HEK293 (cell line): ENCODE results near the gene SHMT2.

Experiments
- AEBP2 ChIP-seq: fragments of 450-650 bp; formaldehyde crosslinking; IDR thresholded peaks from 2 replicates; pipeline ENCODE4 v1.5.1; 2016; ENCODE audit warnings: missing biosample characterization, missing genetic modification characterization, borderline replicate concordance
- HIC1 ChIP-seq: fragments of 450-650 bp; formaldehyde crosslinking; IDR thresholded peaks from 2 replicates; pipeline ENCODE4 v1.5.1; 2016; ENCODE audit warnings: missing biosample characterization, missing genetic modification characterization
- HOXC10 ChIP-seq: sonication (generic); formaldehyde crosslinking; IDR thresholded peaks from 2 replicates; pipeline ENCODE4 v1.8.1; 2023; ENCODE audit warnings: mild to moderate bottlenecking, missing genetic modification reagents
- OSR2 ChIP-seq: fragments of 450-650 bp; formaldehyde crosslinking; IDR thresholded peaks from 2 replicates; pipeline ENCODE4 v1.5.1; 2016; ENCODE audit warnings: missing biosample characterization, missing genetic modification characterization
- PRDM4 ChIP-seq: fragments of 450-650 bp; formaldehyde crosslinking; IDR thresholded peaks from 2 replicates; pipeline ENCODE4 v1.5.1; 2017; ENCODE audit warnings: missing biosample characterization, missing genetic modification characterization
- PRDM6 ChIP-seq: fragments of 450-650 bp; formaldehyde crosslinking; IDR thresholded peaks from 2 replicates; pipeline ENCODE4 v1.5.1; 2017; ENCODE audit warnings: missing biosample characterization, missing genetic modification characterization
- REST ChIP-seq: fragments of 450-650 bp; formaldehyde crosslinking; IDR thresholded peaks from 2 replicates; pipeline ENCODE4 v1.5.1; 2016; ENCODE audit warnings: missing biosample characterization, missing genetic modification characterization
- SCRT2 ChIP-seq: fragments of 450-650 bp; formaldehyde crosslinking; IDR thresholded peaks from 2 replicates; pipeline ENCODE4 v1.5.1; 2016; ENCODE audit warnings: missing biosample characterization, missing genetic modification characterization
- SETDB1 ChIP-seq: IDR thresholded peaks from one replicate; pipeline ENCODE4 v1.6.1; 2017; ENCODE audit warnings: mild to moderate bottlenecking, low read length, moderate library complexity, mixed read lengths; ENCODE audit not compliant: insufficient read length
- SP7 ChIP-seq: fragments of 450-650 bp; formaldehyde crosslinking; IDR thresholded peaks from 2 replicates; pipeline ENCODE4 v1.5.1; 2016; ENCODE audit warnings: missing biosample characterization, missing genetic modification characterization
- ZBTB48 ChIP-seq: fragments of 450-650 bp; formaldehyde crosslinking; IDR thresholded peaks from 2 replicates; pipeline ENCODE4 v1.5.1; 2016; ENCODE audit warnings: missing biosample characterization, missing genetic modification characterization
- ZBTB7A ChIP-seq: fragments of 450-650 bp; formaldehyde crosslinking; IDR thresholded peaks from 2 replicates; pipeline ENCODE4 v1.5.1; 2016; ENCODE audit warnings: low read depth, missing biosample characterization, missing genetic modification characterization
- ZBTB8A ChIP-seq: fragments of 450-650 bp; formaldehyde crosslinking; IDR thresholded peaks from 2 replicates; pipeline ENCODE4 v1.5.1; 2016; ENCODE audit warnings: missing biosample characterization, missing genetic modification characterization
- ZFHX2 ChIP-seq: fragments of 450-650 bp; formaldehyde crosslinking; conservative IDR thresholded peaks from 2 replicates; pipeline ENCODE4 v1.5.1; 2016; ENCODE audit warnings: missing biosample characterization, missing genetic modification characterization
- ZIC2 ChIP-seq: fragments of 450-650 bp; formaldehyde crosslinking; IDR thresholded peaks from 2 replicates; pipeline ENCODE4 v1.5.1; 2016; ENCODE audit warnings: missing biosample characterization, missing genetic modification characterization
- ZNF10 ChIP-seq: fragments of 450-650 bp; formaldehyde crosslinking; IDR thresholded peaks from 2 replicates; pipeline ENCODE4 v1.5.1; 2017; ENCODE audit warnings: missing biosample characterization, missing genetic modification characterization
- ZNF138 ChIP-seq: fragments of 450-650 bp; formaldehyde crosslinking; IDR thresholded peaks from 2 replicates; pipeline ENCODE4 v1.5.1; 2016; ENCODE audit warnings: missing biosample characterization, missing genetic modification characterization, borderline replicate concordance
- ZNF2 ChIP-seq: fragments of 450-650 bp; formaldehyde crosslinking; IDR thresholded peaks from 2 replicates; pipeline ENCODE4 v1.5.1; 2016; ENCODE audit warnings: missing biosample characterization, missing genetic modification characterization
- ZNF274 ChIP-seq, 2 experiments: fragments of 200-500 bp in 1 of 2; fragments of 450-650 bp in 1 of 2; sonication (Bioruptor generic) in 1 of 2; formaldehyde crosslinking in 1 of 2; IDR thresholded peaks; 2 replicates each; pipeline versions ENCODE4 v1.5.1 to v1.6.1; 2014 to 2016; ENCODE audit warnings: borderline replicate concordance in 1 of 2, inconsistent platforms in 1 of 2, low read length in 1 of 2, missing biosample characterization in 1 of 2, missing genetic modification characterization in 1 of 2
- ZNF394 ChIP-seq: fragments of 450-650 bp; formaldehyde crosslinking; IDR thresholded peaks from 2 replicates; pipeline ENCODE4 v1.5.1; 2016; ENCODE audit warnings: missing biosample characterization, missing genetic modification characterization, mild to moderate bottlenecking, moderate library complexity, borderline replicate concordance
- ZNF555 ChIP-seq: fragments of 450-650 bp; formaldehyde crosslinking; conservative IDR thresholded peaks from 2 replicates; pipeline ENCODE4 v1.5.1; 2017; ENCODE audit warnings: missing biosample characterization, mild to moderate bottlenecking, missing genetic modification characterization, inconsistent platforms
- ZNF580 ChIP-seq: fragments of 450-650 bp; formaldehyde crosslinking; IDR thresholded peaks from 2 replicates; pipeline ENCODE4 v1.5.1; 2016; ENCODE audit warnings: missing biosample characterization, missing genetic modification characterization
- ZNF623 ChIP-seq: fragments of 450-650 bp; formaldehyde crosslinking; IDR thresholded peaks from 2 replicates; pipeline ENCODE4 v1.5.1; 2016; ENCODE audit warnings: missing biosample characterization, missing genetic modification characterization
- ZNF677 ChIP-seq: fragments of 450-650 bp; IDR thresholded peaks from 2 replicates; pipeline ENCODE4 v1.5.0; 2018; ENCODE audit warnings: missing biosample characterization, mild to moderate bottlenecking, missing genetic modification characterization, moderate library complexity
- ZNF843 ChIP-seq: fragments of 450-650 bp; formaldehyde crosslinking; IDR thresholded peaks from 2 replicates; pipeline ENCODE4 v1.5.1; 2016; ENCODE audit warnings: missing biosample characterization, missing genetic modification characterization
- ZSCAN23 ChIP-seq: fragments of 450-650 bp; formaldehyde crosslinking; IDR thresholded peaks from 2 replicates; pipeline ENCODE4 v1.5.1; 2016; ENCODE audit warnings: missing biosample characterization, missing genetic modification characterization

Gene SHMT2

GRCh38 chr12:57242691-57243454 lies 13.4 kb downstream of the SHMT2 start (continued):
- TF ChIP-seq SCRT2 (peak; percentile 58), ZBTB48 (tag by site-specific recombination) (peak; percentile 73), SP7 (tag by site-specific recombination) (peak; percentile 39), ZBTB7A (tag by site-specific recombination) (no peak), ZNF623 (tag by site-specific recombination) (no peak), ZNF138 (tag by site-specific recombination) (no peak), ZNF843 (tag by site-specific recombination) (no peak), ZNF555 (tag by site-specific recombination) (no peak), SETDB1 (no peak), ZNF580 (tag by site-specific recombination) (no peak), ZNF2 (peak; percentile 58; the same call in 1 of the 2 replicates), ZNF274 (IDR thresholded peaks at IDR 0.05; ENCODE audit: low read length) (no peak), ZNF274 (tag by site-specific recombination; IDR thresholded peaks at IDR 0.05; ENCODE audit: borderline replicate concordance) (no peak), ZNF394 (tag by site-specific recombination) (no peak), ZFHX2 (tag by site-specific recombination) (peak; percentile 51), HIC1 (tag by site-specific recombination) (no peak), ZNF10 (tag by site-specific recombination) (no peak), REST (no peak), PRDM4 (tag by site-specific recombination) (no peak), OSR2 (no peak), AEBP2 (tag by site-specific recombination) (no peak), PRDM6 (no peak), ZBTB8A (tag by site-specific recombination) (no peak), HOXC10 (CRISPR knock-in tag) (no peak), ZSCAN23 (no peak), ZIC2 (tag by site-specific recombination) (peak; percentile 8), ZNF677 (tag by site-specific recombination) (no peak)
